NCI-H1092 (cell line): ENCODE measurements around the gene NEXN.

Source experiments
- DNase-seq: peaks from one replicate; lab custom pipeline; 2025; lab: John Stamatoyannopoulos, UW

Gene NEXN

DNA sequence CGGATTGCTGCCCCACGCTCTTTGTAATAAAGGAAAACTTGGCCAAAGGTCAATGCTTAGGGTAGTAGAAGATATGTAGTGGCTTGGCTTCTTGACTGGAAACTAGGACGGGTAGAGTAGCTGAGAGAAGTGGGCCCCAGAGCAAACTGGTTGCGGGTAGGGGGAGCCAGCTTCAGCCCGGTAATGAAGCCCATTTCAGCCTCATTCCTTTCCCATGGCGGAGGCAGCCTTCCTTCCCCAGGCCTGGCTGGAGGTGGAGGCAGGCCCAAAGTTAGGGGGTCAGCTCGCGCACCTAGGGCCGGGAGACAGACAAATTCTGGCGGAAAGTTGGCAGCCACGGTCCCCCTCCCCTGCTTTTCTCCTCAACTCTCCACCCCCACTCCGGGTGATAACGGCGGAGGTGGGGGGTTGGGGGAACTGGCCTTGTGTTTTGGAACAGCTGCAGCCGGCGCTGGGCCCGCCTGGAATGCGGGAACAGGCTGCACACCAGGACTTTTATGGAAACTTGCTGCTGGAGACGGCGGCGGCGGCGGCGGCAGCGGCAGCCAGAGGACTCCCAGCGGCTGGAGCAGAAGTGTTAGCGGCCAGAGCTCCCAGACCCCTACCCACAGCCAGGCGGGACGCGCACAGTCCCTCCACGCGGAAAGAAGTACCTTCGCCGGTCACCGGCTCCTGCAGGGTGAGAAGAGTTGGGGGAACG lies at the start of gene NEXN:
NEXN (plus strand) TSS at position 544 of the 700 bp plus-strand sequence. CDS start 27,483 bp downstream, outside the sequence.
- no peak for DNase-seq

DNA sequence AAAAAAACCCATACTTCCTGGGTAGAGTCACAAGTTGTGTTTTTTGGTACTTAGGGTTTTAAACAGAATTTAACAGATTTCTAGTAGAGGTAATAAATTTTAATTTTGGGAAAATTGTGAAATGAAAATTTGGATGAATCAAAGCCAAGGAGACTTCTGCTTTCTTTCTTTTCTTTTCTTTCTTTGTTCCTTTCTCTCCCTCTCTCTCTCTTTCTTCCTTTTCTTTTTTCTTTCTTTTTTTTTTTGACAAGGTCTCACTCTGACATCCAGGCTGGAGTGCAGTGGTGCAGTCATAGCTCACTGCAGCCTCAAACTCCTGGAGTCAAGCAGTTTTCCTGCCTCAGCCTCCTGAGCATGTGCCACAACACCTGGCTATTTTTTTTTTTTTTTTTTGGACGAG lies 46.9 kb upstream of the NEXN start:
- no peak for DNase-seq

DNA sequence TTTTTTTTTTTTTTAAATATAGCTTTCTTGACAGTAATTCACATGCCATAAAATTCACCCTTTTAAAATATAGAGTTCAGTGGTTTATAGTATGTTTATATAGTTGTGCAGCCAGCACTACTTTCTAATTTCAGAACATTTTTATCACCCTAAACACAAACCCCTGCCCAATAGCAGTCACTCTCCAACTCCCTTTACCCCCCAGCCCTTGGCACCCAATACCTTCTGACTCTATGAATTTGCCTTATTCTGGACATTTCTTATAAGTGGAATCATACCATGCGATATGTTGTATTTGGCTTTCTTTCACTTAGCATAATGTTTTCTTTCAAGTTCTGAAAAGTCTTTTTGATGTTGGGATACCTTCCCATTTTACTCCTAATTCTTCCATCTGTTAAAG lies 42.5 kb upstream of the NEXN start:
- DNase-seq: no peak

DNA sequence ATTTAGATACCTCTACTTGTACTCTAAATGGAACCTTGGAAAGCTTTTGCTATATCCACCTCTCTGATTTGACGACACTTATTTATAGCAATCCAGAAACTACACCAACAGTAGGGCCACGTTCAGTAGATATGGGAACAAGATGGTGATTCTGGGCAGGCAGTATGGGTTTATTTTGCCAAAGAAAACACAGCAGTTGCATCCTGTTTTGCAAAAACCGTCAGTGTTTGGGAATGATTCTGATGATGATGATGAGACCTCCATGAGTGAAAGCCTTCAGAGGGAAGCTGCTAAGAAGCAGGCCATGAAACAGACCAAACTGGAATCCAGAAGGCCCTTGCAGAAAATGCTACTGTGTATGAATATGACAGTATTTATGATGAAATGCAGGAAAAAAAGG lies 41.5 kb upstream of the NEXN start:
- DNase-seq: no peak

DNA sequence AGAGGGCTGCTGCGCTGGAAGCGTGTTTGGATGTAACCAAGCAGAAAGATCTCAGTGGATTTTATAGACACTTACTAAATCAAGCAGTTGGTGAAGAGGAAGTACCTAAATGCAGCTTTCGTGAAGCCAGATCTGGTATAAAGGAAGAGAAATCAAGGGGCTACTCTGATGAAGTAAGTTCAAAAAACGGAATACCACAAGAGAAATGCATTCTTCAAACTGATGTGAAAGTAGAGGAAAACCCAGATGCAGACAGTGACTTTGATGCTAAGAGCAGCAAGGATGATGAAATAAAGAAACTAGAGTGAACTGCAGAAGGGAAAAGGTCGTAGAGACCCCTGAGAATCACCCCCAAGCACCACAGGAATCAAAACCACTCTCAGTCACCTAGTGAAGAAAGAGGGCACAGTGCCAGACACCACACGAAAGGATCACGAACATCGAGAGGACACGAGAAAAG lies 40.8 kb upstream of the NEXN start:
- DNase-seq: no peak

DNA sequence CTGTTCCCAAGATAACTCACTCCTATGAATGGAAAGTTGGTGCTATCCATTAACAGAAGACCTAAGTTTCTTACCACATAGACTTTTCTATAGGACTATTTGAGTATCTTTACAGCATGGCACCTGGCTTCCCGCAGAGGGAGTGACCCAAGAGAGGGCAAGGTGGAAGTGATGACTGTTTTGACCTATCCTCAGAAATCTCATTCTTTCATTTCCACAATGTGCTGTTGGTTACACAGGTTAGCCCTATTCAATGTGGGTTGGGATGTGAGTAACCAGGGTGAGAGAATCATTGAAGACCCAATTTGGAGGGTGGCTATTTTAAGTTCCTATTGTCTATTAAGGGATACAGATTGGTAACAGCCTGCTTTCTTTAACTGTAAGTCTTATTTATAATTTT lies 38.3 kb upstream of the NEXN start:
- no peak for DNase-seq

DNA sequence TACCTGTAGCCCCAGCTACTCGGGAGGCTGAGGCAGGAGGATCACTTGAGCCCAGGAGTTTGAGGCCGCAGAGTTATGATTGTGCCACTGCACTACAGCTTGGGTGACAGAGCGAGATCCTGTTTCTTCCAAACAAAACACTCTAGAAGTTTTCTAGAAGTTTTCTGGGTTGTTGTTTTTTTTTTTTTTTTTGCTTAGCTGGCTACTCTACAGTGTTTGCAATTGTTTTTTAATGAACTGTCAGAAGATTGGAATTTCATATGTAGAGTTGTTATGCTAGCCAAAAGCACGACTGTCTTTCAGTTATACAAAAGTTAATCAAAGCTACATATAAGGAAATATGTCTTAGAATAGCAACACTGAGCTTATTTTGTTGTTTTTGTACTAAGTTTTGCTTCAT lies 30.9 kb upstream of the NEXN start:
- DNase-seq: no peak

DNA sequence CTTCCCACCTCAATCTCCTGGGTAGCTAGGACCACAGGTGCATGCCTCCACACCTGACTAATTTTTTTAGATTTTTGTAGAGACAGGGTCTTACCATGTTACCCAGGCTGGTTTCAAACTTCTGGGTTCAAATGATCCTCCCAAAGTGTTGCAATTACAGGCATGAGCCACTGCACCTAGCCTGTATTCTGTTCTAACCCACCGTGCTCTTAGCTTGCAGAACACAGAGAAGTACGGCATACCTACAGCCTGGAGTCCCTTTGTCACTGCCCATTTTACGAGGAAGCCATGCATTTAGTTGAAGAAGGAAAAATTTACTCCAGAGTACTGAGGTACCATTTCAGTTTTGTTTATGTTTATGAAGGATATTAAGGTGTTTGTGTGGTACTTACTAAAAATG lies 29.7 kb upstream of the NEXN start:
- no peak for DNase-seq

DNA sequence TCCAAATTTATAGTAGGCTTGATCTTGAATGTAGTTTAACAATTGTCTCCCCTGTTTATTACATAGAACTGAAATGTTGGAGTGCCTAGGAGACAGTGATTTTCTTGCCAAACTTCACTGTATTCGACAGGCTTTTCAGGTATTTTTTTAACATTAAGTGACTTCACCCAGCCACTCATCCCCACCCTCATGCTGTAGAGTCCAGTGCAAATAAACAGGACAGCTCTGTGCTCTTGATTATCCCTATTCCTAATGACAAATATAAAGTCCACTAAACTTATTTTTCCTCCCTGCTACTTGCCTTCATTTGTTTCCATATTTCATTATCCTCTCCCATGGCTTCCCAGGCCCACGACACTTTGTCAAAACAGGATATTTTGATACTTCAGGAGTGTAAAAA lies 29.2 kb upstream of the NEXN start:
- DNase-seq: no peak

DNA sequence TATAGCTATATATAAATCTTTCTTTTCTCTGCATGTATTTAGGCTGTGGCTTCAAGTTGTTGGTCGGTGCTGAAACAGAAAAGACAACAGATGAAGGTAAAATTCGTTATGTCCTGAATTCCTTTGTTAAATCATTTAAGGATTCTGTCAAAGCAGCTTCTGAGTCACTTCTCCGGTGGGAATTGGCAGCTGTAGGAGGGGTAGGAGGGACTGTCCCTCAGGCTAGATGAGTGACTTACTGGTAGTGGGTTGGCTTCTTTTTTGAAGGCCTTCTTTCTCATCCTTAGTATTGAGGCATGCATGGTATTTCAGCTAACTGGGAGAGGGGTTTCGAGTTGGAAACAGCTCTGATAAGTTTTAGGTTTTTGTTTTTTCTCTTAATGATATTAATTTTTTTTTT lies 22.1 kb upstream of the NEXN start:
- DNase-seq: no peak

DNA sequence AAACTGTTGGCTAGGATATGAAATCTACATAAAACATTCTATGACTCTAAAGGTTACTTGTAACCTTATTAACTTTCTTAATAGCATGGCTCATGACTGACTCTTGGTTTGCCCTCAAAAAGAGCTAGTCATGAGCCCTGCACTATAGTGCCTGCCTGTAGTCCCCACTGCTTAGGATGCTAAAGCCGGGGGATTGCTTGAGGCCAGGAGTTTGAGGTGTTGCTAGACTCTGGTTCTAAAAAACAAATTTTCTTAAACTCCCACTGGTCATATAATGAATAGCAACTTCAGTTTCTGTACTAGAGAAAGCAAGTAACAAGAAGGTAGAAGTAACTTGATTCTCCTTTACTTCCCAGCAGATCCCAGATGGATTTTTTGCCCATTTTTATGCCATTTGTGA lies 15.8 kb upstream of the NEXN start:
- no peak for DNase-seq

DNA sequence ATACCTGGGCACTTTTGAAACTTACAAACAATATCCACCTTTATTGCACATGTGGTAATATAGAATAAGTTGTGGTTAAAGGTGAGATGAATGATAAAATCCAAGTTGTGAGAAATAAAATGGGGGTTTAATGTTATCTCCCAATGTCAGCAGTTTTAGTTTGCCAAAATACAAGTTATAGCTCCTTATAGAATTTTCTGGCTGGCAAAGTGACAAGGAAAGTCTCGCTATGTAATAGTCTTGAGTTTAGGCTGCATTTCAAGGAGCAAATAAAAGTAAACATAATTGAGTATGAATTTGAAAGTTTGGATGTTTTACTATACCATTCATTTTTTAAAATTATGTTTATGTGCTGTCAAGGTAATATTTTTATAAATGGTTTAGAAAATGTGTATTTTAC lies 15.0 kb upstream of the NEXN start:
- no peak for DNase-seq

DNA sequence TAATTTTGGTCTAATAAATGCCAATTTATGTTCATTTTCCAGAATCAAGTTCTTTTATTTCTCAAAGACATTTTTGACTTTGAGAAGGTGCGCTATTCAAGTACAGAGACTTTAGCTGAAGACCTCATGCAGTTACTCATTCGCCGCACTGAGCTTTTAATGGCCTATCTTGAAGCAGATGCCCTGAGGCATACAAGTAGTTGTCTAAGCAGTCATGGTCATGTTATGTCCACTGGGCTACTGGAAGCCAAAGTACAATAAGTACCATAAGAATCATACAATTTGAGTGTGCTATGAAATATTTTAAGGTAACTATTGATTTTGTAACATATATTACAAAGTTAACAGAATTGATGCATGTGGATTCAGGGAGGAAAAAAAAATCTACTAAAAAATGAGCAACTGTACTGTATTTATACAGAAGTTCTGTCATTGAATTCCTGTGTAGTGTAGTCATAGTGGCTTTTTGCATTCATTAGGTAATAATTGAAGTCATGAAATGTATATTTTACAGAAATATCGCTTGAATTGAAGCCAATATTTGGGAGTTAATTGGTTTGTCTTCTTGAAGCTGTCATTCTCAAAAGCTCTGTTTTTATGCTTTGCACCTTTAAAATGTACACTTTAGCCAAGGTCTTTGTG lies 13.5 kb upstream of the NEXN start:
- no peak for DNase-seq

DNA sequence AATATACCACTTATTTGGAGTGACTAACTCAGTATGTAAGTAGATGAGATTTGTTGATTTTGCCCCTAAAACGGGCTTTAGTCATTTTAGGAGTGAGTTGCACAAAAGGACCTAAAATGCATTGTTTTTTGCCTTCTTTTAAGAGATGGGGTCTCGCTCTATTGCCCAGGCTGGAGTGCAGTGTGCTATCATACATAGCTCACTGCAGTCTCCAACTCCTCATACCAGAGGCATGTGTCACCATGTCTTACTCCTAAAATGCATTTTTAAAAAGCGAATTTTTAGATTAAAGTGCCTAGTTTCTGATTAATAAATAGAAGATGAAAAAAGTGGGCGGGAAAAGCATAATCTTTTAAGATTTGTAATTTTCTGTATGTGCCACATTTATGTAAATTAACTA lies 11.5 kb upstream of the NEXN start:
- no peak for DNase-seq

DNA sequence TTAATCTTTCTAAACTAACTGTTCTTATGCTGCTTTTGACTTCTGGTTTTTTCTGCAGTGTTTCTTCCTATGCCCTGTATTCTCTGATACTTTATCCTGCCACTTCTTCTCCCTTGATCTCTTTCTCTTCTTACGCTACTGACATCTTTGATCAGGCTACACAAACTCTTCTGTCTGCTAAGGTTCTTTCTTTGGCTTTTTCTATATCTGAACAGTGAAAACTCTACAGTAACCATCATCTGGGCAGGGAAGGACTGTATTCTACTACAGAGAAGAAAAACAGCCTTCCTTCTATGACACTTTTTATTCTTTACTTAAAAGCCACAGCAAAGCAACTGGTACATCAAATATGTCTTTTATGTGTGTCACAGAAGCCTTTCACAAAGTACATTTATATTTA lies 7.4 kb upstream of the NEXN start:
- DNase-seq: no peak

DNA sequence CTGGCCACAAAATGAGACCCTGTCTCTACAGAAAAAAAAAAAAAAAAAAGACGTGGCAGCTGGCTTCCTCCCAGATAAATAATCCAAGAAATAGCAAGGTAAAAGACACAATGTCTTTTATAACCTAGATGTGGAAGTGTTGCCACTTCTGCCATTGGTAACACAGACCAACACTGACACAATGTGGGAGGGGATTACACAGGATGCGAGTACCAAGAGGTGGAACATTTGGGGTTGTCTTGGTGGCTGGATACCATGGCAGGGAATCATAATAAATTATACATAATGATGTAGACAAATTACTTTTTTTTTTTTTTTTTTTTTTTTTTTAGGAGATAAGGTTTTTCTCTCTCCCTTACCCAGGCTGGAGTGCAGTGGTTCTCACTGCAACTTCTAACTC lies 6.0 kb upstream of the NEXN start:
- DNase-seq: no peak

DNA sequence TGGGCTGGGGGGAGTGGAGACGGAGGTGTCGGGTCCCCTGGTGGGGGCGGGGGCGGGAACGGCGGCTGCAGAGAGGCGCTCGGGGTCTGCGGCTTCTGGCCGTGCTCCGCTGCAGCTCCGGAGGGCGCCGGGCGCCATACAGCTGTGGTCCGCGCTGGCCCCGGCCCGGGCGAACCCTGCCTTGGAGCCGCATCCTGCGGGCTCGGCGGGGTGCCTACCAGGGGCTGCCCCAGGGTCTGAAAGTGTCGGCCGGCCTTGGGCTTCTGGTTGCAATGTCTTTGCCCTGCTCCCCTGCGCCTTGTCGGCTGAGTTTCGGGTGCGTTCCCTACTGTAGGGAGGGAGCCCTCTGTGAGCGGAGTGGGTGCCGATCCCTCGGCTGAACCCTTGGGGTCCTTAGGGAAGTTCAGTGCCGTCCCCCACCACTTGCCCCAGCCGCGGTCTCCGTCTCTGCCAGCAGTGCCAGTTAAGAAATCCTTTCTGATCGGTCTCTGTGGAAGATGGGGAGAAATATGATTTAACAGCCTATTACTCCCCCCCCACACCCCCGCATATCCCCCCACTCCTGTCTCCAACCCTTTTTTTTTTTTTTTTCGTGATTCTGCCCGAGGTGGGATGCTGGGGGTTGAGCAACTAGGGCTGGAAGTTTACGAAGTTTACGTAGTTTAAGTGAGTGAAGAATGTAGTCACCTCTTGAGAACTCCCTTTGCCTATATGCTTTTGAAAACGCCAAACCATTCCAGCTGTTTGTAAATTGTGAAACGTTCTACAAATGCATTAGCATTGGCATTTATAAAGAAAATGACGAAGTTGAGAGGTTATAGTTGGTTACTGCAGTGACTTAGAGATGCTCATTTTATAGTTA lies 588 bp downstream of the NEXN start:
- no peak for DNase-seq

DNA sequence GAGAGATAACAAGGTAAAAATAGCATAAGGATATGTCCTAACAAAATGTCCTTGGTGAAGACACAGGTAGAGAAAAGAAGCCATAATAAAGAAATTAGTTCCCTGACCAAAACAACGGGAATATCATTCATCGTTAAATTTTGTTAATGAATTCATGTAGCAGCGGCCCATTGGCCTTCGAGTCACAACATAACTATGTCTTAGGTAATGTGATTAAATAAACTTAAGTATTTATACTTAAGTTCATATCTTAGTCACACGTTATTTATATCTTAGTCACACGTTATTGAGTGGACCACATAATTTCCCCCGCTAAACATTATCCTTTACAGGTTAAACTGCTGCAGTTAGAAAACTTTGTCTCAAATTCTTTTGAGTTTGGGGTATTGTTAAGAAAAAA lies 1.2 kb downstream of the NEXN start:
- no peak for DNase-seq

DNA sequence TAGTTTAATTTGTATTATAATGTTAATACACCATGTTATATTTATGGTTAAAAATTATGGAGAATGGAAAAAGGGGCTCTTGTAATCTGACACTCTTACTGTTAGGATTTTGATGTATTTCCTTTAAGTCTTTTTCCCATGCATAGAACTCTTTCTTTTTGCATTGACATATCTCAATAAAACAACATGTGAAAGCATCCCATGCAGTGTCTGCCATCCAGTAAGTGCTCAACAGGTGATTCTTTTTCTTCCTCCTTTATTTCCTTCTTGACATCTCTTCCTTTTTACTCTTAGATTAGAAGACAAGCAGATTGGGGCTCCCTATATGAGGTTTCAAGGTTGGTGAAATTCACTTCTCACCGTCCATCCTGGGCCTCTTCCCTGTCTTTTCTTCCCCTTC lies 2.8 kb downstream of the NEXN start:
- DNase-seq: no peak

DNA sequence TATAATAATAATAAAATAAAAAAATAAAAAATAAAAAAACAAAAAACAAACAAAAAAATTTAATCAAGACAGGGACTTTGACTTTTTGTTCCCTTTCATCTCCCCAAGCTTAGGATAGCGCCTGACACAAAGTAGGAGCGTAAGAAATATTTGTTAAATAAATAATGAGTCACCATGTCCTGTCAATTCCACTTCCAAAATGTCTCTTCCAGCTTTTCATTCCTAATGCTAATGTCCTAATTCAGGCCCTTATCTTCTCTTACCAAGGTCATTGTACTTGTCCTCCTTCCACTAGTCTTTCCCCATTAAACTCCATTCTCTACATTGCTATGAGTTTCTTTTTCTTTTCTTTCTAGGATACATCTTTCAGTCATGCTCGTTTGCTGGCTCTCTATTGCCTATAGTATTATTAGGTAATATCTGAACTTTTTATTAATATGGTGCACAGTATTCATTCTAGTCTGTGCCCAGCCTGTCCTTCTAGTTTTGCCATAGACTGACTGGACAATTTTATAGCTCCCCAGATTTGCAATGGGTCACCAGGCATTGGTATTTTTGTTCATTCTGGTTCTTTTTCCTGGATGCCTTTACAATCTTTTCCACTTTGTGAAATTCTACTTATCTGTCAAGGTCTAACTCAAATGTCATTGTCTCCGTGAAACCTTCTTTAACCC lies 11.4 kb downstream of the NEXN start:
- DNase-seq: no peak

DNA sequence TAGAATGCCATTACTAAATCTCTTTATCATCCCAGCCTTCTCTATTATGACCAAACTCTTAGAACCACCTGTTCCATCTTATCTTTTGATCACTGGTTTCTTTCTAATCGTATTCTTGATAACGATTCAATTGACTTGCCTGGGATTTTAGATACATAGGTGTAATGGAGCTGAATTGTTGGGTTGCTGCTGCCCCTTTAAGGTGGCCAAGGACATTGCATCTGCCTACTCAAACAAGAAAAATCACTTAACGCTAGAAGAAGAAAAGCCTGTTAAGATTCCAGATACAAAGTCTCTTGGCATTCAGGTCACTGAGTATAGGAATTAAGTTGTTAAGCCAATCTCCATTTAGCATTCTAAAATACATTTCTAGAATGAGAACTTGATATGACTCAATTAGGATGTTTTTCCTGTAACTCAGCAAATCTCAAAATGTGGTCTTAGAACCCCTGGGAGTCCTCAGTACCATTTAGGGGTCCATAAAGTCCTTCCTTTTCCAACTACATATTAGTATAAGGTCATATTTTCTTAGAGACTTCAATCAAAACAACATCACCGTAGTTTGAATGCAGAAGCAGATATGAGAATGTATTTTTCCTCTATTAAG lies 12.4 kb downstream of the NEXN start:
- no peak for DNase-seq

DNA sequence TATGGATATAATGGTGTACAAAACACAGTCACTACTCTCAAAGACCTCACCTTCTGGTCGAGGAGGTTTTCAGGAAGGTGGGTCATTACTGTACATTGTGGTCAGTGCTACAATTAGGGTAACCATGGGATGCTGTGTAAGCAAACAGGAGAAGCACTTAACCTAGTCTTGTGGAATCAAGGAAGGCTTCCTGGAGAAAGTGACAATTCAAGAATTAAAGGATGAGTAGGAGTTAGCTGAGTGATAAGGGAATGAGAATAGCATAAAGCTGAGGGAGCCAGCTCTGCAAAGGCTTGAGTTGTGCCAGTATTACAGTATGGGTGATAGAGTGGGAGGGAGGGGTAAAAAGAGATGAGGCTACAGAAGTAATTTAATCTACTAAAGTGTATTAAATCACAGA lies 17.2 kb downstream of the NEXN start:
- DNase-seq: no peak
